DMS 273 (cell line): ENCODE measurements around the gene RSPH6A.

Experiments
- DNase-seq: peaks from one replicate; lab custom pipeline; 2025; ENCODE audit not compliant: unreplicated experiment; lab: John Stamatoyannopoulos, UW

Gene RSPH6A

DNA sequence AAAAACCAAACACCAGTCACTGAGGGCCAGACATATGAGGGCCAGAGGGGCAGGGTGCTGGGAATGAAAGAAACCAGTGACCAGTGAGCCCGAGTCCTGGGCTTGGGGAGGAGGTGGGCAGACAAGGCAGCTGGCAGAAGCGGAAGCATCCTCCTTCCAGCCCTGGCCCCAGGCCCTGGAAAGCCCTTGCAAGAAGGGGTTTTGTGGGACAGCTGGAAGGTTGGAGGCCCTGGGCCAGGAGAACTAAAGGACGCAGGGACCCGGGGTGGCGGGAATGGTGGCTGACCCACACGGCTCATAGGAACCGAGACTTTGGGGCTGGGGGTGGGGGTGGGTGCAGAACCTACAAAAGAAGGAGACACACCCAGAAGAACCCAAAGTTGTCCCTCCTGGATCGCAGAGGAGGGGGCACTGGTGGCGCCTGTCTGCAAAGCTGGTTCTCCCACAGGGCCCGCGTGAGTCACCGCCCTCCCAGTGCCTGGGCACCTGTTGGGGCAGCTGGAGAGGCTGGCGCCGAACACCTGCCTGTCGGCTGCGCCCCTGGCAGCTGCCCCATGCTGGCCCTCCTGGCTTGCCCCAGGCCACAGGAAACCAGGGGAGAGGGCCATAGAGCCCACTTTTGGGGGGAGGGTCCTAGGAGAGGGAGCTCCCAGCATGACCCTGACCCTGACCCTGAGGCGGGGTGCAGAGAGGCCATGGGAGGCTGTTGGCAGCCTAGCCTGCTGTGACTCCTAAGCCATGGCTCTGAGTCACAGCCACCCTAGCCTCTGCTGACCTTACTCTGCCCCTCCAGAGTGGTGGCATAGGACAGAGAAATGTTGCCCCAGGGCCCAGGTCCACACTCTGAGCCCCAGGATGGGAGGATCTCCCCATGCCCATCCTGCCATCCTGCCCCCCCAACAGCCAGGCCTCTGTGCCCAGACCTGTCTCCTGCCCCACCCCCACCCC lies 33.6 kb downstream of the RSPH6A start:
- peak; percentile 92 for DNase-seq

GRCh38 chr19:45780448-45781213 lies 34.5 kb downstream of the RSPH6A start:
- no peak for DNase-seq

DNA sequence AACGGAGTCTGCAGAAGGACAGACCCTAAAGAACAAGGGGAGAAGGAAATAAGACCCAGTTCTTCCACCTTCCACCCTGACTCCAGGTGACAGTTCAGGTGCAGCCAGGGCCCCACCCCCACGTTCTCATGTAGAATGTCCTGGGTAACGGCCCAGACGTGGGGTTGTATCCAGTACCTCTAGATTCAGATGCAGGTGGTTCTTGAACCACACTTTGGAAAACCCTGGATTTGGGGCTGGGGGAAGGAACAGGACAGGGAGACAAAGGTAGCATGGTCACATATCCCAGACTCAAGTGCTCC lies 35.0 kb downstream of the RSPH6A start:
- no peak for DNase-seq

DNA sequence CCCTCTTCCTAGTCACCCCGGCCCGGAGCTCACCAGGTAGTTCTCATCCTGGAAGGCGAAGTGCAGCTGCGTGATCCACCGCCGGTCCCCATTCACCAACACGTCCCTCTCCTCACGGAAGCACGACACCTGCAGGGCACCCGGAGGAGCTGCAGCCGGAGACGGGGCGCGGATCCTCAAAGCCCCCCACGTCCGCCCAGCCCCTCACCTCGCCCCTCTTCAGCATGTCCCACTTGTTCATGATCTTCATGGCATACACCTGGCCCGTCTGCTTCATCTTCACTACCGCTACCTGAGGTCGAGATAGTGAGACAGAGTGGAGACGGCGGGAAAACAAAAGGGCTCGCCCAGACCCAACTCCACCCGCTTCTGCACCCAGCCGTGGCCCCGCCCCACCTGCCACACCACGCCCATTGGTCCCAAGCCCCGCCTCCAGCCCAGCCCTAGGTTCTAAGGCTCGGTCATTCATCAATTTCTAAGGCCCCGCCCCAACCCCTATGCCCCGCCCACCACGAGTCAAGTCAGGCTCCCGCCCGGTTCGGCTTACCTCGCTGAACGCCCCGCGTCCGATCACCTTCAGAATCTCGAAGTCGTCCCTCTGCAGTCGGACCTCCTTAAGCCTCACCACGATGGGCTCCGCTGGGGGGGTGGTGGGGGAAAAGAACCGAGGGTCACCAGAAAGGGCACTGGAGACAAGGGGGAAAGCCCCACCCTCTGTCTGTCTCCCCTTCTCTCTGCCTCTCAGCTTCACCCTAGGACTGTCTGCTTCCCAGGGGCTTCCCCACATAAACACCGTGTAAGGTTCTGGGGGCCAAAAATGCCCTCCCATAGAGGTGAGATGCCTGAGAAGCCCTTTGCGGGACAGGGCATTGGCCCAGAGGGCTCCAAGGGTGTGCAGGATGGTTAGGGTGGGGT lies 35.6 kb downstream of the RSPH6A start:
- peak; percentile 38 for DNase-seq

- no peak for DNase-seq
Measured at GRCh38 chr19:45778010-45778661, 37.0 kb downstream of the RSPH6A start.

GRCh38 chr19:45777395-45777961 lies 37.6 kb downstream of the RSPH6A start:
- DNase-seq, result no peak

DNA sequence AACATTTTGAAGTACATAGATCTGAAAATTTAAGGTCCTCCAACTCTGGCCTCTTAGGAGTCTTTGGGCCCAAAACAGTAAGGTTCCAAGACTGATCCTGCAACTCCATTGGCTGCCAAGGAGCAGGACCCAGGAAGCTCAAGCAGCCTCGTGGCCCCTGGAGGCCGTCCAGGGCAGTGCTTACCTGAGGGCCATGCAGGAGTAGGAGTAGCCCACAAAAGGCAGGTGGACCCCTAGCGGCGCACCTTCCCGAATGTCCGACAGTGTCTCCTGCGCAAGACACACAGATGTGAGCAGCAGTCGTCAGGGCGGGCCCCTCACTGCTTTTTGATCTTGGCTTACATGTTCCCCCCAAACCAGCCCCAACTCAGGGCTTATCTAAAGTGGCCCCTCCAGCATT lies 40.3 kb downstream of the RSPH6A start:
- peak; percentile 41 for DNase-seq

DNA sequence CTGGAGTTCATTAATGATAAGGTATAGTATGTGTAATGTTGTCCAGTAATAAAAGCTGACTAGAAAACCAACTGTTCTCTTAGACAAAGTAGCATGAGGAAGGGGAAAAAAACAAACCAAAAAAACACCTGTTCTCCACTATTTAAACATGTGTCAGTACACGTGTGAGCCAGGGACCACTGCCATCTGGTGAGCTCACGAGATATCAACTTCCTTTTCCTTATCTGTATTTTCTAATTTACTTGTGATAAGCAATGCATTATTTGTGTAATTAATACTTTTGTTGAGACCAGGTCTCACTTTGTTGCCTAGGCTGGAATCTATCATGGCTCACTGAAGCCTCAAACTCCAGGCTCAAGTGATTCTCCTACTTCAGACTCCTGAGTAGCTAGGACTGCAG lies 41.7 kb downstream of the RSPH6A start:
- peak; percentile 75 for DNase-seq

DNA sequence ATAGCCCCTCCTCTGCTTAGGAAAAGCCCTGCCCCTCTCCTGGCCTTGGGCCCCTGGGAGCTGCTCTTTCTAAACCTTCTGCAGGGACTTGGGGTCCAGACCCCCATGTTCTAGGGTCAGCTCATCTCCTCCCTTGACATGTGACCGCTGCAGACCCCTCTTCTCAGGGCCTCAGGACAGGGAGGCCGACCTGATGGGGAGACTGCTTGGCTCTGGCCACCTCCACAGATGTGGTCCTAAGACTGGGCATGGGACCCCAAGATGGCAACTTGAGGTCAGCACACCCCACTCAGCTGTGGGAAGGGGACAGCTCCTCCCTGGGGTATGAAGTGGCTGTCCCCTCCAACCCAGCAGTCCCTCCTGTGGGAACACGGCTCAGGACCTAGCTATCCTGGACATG lies 42.2 kb downstream of the RSPH6A start:
- no peak for DNase-seq

DNA sequence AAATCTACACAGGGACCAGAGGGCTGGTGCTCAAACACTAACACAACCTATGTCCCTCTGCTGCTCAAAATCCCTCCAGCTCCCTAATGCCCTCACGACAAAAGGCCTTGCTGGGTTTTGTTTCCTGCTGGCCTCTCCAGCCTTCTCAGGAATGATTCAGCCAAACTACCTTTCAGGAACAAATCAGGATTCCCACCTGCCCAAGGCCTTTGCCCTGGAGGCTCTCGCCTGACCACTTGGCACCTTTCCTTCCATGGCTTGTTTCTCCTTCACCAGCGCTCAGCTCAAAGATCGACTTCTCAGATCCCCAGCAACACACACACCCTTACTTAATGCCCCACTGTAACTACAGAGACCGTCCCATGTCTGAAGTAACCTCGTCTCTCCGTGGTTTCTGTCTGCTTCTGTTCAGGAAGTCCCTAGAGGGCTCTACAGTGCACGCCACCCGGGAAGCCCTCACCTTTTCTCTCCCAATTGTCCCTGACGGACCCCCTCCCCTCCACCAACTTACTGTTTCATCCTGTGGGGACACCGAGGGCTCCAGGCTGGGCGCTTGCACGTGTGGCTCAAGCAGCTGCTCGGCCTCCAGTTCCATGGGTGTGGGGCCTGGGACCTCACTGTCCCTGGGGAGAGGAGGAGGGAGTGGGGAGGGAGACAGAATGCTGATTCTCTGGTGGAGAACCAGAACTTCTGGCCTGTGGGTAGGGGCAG lies 42.8 kb downstream of the RSPH6A start:
- DNase-seq, result no peak

DNA sequence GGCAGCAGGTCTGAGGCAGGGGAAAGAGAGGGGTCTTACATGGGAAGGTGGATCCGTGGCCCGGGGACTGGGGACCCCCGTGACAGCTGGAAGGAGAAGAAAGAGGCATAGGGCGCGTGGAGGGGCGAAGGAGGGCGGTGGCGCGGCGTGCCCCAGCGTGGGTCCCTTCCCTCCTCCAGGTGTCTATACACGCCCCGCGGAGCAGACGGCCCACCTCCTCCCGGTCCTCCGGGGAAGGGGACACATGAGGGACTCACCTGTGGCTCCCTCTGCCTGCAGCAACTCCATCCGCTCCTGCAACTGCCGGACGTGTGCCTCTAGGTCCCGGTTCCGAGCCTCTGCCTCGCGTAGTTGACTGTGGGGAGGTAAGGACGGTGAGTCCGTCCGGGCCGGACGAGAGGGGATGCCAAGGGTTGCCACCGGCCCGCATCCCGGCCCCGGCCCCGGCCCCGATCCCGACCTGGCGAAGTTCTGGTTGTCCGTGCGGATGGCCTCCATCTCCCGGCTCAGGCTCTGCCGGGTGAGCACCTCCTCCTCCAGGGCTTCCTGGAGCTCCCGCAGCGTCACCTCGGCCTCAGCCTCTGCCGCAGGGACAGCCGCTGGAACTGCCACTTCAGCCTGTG lies 43.7 kb downstream of the RSPH6A start:
- DNase-seq, result no peak

DNA sequence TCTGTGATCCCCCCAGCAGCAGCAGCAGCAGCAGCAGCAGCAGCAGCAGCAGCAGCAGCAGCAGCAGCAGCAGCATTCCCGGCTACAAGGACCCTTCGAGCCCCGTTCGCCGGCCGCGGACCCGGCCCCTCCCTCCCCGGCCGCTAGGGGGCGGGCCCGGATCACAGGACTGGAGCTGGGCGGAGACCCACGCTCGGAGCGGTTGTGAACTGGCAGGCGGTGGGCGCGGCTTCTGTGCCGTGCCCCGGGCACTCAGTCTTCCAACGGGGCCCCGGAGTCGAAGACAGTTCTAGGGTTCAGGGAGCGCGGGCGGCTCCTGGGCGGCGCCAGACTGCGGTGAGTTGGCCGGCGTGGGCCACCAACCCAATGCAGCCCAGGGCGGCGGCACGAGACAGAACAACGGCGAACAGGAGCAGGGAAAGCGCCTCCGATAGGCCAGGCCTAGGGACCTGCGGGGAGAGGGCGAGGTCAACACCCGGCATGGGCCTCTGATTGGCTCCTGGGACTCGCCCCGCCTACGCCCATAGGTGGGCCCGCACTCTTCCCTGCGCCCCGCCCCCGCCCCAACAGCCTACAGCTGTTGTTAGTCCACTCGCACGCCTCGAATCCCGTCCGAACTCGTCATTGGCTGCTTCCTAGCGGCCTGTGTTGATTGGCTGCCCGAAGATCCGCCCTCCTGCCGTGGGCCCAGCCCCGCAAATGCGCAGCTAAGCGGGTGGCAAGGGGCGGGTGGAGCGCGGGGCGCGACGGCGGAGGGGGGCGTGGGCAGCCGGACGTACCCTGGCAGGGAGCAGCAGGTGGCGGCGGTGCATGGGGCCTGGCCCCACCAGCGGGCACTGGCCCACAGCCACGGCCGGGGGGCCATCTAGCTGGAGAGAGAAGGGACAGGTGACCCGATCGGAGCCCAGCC lies 44.7 kb downstream of the RSPH6A start:
- DNase-seq, result peak; percentile 97

- DNase-seq, result peak; percentile 80
Measured at GRCh38 chr19:45769821-45770191, 45.3 kb downstream of the RSPH6A start.

GRCh38 chr19:45768984-45769782 lies 45.9 kb downstream of the RSPH6A start, which contains the start of gene SIX5:
Gene SIX5 (minus strand): TSS chr19:45769252. CDS start chr19:45768844, 408 bp downstream.
- peak; percentile 99 for DNase-seq

GRCh38 chr19:45768655-45768983 lies 46.5 kb downstream of the RSPH6A start:
- peak; percentile 85 for DNase-seq

- DNase-seq, result peak; percentile 87
Measured at GRCh38 chr19:45767881-45768654, 47.0 kb downstream of the RSPH6A start.

DNA sequence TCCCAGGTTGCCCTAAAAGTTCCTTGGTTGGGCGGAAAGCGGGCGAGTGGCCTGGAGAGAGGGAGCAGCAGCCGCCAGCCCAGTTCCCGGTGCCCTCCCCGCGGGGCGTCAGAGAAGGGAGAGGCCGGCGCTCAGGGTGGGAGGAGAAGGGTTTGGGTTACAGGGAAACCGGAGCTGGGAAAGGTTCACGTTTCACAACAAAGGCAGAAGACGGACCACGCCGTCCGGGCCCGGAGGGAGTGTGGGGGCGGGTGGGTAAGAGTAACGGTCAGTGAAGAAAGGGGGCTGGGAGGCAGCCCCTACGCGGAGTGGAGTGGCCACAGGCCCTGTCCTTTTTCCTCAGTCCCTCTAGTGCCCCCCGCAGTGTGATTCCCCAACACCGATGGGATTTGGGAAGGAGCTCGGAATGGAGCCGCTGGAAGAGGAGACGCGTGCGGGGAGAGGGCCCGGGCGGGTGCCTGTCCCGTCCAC lies 47.7 kb downstream of the RSPH6A start:
- peak; percentile 91 for DNase-seq
